Measurements from ENCODE around the gene ADAMTS7.
"Not testable (repeated sequence)": the region's sequence is repeated elsewhere in the genome, so short reads cannot be mapped to it uniquely, and the experiment has no call there.

ADAMTS7 gene

GRCh38 chr15:78752492-78753358 lies 58.5 kb downstream of the ADAMTS7 start:
- DNase-seq = peak; percentile 86
- no peaks in the 10 kb centered on the region for H3K36me3 ChIP-seq
- no peak for TF ChIP-seq CTCF (IDR thresholded peaks at IDR 0.05; ENCODE audit: low read depth, low read length)
- no peaks in the 10 kb centered on the region for H3K27me3 ChIP-seq
- peaks cover 42% of the 10 kb centered on the region for H3K4me1 ChIP-seq
- peak overlapping the region; percentile 29 for H3K4me3 ChIP-seq (ENCODE audit: low read depth, low read length)
- H3K9me3 ChIP-seq = no peaks in the 10 kb centered on the region

GRCh38 chr15:78751602-78751979 lies 59.7 kb downstream of the ADAMTS7 start:
- Histone ChIP-seq H3K9me3 (no peaks in the 10 kb centered on the region), H3K36me3 (no peaks in the 10 kb centered on the region), H3K27me3 (no peaks in the 10 kb centered on the region), H3K4me3 (ENCODE audit: low read depth, low read length) (no peak overlapping the region), H3K4me1 (peaks cover 33% of the 10 kb centered on the region)
- no peak for TF ChIP-seq CTCF (IDR thresholded peaks at IDR 0.05; ENCODE audit: low read depth, low read length)
- DNase-seq = no peak

DNA sequence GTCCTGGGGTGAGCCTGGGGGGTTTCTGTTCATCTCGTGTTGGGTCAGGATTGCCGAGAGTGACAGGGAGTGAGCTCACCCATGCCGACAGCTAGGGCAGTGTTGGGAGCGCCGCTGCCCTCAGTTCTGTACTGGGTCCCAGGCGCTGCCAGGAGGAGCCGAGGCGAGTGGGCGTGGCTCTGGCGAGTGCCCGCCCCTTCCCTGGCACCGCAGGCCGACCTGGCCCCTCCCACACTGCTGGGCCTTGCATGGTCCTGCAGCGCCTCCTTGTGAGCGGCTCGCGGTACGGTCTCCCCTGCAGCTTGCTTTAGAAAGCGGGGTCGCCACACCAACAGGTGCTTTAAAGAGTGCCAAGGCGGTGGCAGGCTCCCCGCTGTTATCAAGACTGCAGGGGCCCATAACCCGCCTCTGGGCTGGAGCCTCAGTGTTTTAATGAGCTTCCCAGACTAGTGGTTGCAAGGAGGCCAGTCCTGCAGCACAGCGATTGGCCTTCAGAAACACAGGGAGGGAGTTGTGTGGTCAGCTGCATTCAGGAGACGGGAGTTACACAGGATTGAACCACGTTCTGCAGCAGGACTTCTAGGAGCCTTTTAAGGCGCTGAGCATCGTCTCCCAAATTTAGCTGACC lies 60.2 kb downstream of the ADAMTS7 start:
- not testable (repeated sequence) for H3K36me3 ChIP-seq, H3K27me3 ChIP-seq, H3K9me3 ChIP-seq
- peak overlapping the region; percentile 26 for H3K4me3 ChIP-seq (ENCODE audit: low read depth, low read length)
- peak; percentile 82 for TF ChIP-seq CTCF (IDR thresholded peaks at IDR 0.05; ENCODE audit: low read depth, low read length)
- peaks cover 33% of the 10 kb centered on the region for H3K4me1 ChIP-seq
- DNase-seq = peak; percentile 97

GRCh38 chr15:78750566-78750965 lies 60.7 kb downstream of the ADAMTS7 start:
- H3K27me3 ChIP-seq = no peaks in the 10 kb centered on the region
- H3K4me3 ChIP-seq (ENCODE audit: low read depth, low read length) = peak overlapping the region; percentile 26
- no peaks in the 10 kb centered on the region for H3K9me3 ChIP-seq
- no peak for DNase-seq
- H3K4me1 ChIP-seq = peaks cover 33% of the 10 kb centered on the region
- no peaks in the 10 kb centered on the region for H3K36me3 ChIP-seq
- TF ChIP-seq CTCF (IDR thresholded peaks at IDR 0.05; ENCODE audit: low read depth, low read length) = no peak

DNA sequence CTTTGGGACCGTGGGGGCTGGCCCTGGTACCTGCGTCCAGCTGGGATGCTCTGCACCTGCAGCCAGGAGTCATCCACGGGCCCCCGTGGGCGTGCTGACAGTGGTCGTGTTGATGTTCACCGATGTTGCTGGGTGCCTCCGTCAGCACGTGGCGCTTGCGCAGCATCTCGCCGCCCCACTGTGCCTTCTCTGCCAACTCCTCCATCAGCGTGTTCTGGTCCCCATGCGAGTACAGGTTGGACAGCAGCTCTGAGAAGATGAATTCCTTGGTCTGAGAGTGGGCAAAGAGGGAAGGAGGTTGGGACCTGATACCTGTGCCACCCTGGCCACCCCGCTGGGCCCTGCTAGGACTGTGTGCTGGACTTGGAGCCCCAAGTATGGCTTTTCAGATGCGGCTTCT lies 61.4 kb downstream of the ADAMTS7 start:
- Histone ChIP-seq H3K36me3 (no peaks in the 10 kb centered on the region), H3K4me3 (ENCODE audit: low read depth, low read length) (no peak overlapping the region), H3K27me3 (no peaks in the 10 kb centered on the region), H3K9me3 (no peaks in the 10 kb centered on the region), H3K4me1 (peaks cover 31% of the 10 kb centered on the region)
- no peak for TF ChIP-seq CTCF (IDR thresholded peaks at IDR 0.05; ENCODE audit: low read depth, low read length)
- no peak for DNase-seq

DNA sequence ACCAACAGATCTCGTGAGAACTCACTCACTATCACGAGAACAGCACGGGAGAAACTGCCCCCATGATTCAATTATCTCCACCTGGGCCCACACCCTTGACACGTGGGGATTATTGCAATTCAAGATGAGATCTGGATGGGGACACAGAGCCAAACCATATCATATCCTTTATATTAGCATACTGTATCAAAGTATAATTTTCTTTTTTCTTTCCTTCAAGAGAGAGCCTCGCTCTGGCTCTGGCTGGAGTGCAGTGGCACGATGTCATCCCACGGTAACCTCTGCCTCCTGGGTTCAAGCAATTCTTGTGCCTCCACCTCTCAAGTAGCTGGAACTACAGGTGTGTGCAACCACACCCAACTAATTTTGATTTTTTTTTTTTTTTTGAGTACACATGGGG lies 63.4 kb downstream of the ADAMTS7 start:
- DNase-seq; H3K4me3 ChIP-seq (ENCODE audit: low read depth, low read length); H3K9me3 ChIP-seq; H3K36me3 ChIP-seq; H3K27me3 ChIP-seq: not testable (repeated sequence)
- H3K4me1 ChIP-seq = peaks cover 16% of the 10 kb centered on the region

DNA sequence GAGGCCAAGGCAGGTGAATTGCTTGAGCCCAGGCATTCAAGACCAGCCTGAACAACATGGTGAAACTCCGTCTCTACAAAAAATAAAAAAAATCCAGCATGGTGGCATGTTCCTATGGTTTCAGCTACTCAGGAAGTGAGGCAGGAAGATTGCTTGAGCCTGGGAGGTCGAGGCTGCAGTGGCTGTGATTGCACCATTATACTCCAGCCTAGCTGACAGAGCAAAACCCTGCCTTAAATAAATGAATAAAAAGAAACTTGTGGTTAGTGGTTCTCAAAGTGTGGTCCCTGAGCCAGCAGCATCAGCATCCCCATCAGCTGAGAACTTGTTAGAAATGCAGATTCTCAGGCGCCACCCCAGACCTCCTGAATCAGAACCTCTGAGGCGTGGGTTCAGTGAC lies 69.6 kb downstream of the ADAMTS7 start:
- not testable (repeated sequence) for H3K4me3 ChIP-seq (ENCODE audit: low read depth, low read length); H3K36me3 ChIP-seq; DNase-seq; H3K4me1 ChIP-seq; H3K9me3 ChIP-seq; H3K27me3 ChIP-seq

Data from BE2C (cell line).